HG02885 (cell line): ENCODE measurements around the gene ANK3.

Source experiments
- ATAC-seq: cut with Tn5 transposase; IDR thresholded peaks from one replicate; pipeline ENCODE4 v1.9.1; 2021; ENCODE audit warnings: mild to moderate bottlenecking; ENCODE audit not compliant: unreplicated experiment, poor library complexity

Gene ANK3

GRCh38 chr10:60414877-60415585 lies 25.4 kb upstream of the ANK3 start:
- ATAC-seq = no peak

GRCh38 chr10:60414111-60414510 lies 24.4 kb upstream of the ANK3 start:
- ATAC-seq = no peak

GRCh38 chr10:60413306-60414012 lies 23.8 kb upstream of the ANK3 start:
- ATAC-seq = no peak

GRCh38 chr10:60410970-60411369 lies 21.3 kb upstream of the ANK3 start:
- ATAC-seq = no peak

- no peak for ATAC-seq
These were observed 19.5 kb upstream of the ANK3 start for GRCh38 chr10:60409202-60409601.

GRCh38 chr10:60406182-60406581 lies 16.5 kb upstream of the ANK3 start:
- ATAC-seq = peak; percentile 63

- ATAC-seq = no peak
These were observed 15.5 kb upstream of the ANK3 start for GRCh38 chr10:60405172-60405571.

GRCh38 chr10:60403168-60403873 lies 13.6 kb upstream of the ANK3 start:
- no peak for ATAC-seq

- no peak for ATAC-seq
These were observed 10.7 kb upstream of the ANK3 start for GRCh38 chr10:60400366-60400765.

GRCh38 chr10:60399328-60399727 lies 9.7 kb upstream of the ANK3 start:
- ATAC-seq = no peak

GRCh38 chr10:60397792-60398191 lies 8.1 kb upstream of the ANK3 start:
- no peak for ATAC-seq

- ATAC-seq = no peak
These were observed 7.1 kb upstream of the ANK3 start for GRCh38 chr10:60396766-60397165.

- ATAC-seq = no peak
These were observed 6.0 kb upstream of the ANK3 start for GRCh38 chr10:60395711-60396110.

GRCh38 chr10:60394446-60394845 lies 4.8 kb upstream of the ANK3 start:
- peak; percentile 41 for ATAC-seq

GRCh38 chr10:60390224-60390626 lies 550 bp upstream of the ANK3 start:
- no peak for ATAC-seq

- ATAC-seq = no peak
These were observed 870 bp downstream of the ANK3 start for GRCh38 chr10:60388709-60389301.

GRCh38 chr10:60388116-60388625 lies 1.5 kb downstream of the ANK3 start:
- ATAC-seq = no peak

- ATAC-seq = no peak
These were observed 2.1 kb downstream of the ANK3 start for GRCh38 chr10:60387531-60387930.

GRCh38 chr10:60385399-60385738 lies 4.3 kb downstream of the ANK3 start:
- ATAC-seq = no peak

- ATAC-seq = no peak
These were observed 4.8 kb downstream of the ANK3 start for GRCh38 chr10:60384708-60385398.
